Uterus (tissue), 2 donors: Measurements from ENCODE around the gene MIER2.

Experiments
- CTCF ChIP-seq, 4 experiments: fragments of 200-600 bp in 2 of 4; fragments of 450-650 bp in 2 of 4; sonication (generic) in 2 of 4; IDR thresholded peaks; one replicate each; pipeline ENCODE4 v1.5.1; 2016 to 2019; ENCODE audit warnings: antibody characterized with exemption in 4 of 4, mild to moderate bottlenecking in 2 of 4, moderate library complexity in 1 of 4
- POLR2A ChIP-seq, 2 donors: fragments of 450-650 bp; IDR thresholded peaks; one replicate each; pipeline ENCODE4 v1.6.1; 2016; ENCODE audit warnings: antibody characterized with exemption in 2 of 2, mild to moderate bottlenecking in 1 of 2, moderate library complexity in 1 of 2

DNA sequence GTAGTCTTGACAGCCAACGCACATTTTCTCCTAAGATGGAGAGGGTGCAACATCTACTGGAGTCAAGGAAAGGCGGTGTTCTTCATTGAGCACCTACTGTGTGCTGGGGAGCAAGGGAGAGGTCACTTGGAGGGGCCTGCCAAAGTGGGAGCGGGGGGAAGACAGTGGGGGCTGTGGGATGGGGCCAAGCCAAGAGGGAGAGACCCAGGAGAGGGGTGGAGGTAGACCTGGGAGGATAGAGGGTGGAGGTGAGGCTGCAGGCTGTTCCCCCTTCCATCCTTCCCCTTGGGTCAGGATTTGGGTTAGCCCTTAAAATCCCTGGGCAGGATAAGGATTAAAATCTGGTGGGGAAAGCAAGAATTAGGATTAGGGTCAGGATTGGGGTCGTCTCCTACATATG is 51.6 kb downstream of the MIER2 start:
- TF ChIP-seq CTCF (IDR thresholded peaks at IDR 0.05) (no peak), POLR2A (IDR thresholded peaks at IDR 0.05) (no peak)
